Hepatocyte (in vitro differentiated cells): ENCODE measurements around the gene NIN. TPM values are rescaled to one million over a fixed set of nuclear protein-coding genes. Genes with fewer than 3 reads are reported as not detected.
"Not testable (repeated sequence)": the region's sequence is repeated elsewhere in the genome, so short reads cannot be mapped to it uniquely, and the experiment has no call there.

Experiments used
- DNase-seq: peaks from one replicate; pipeline ENCODE4 v3.0.0-alpha.2; 2016; ENCODE audit warnings: low spot score
- H2AFZ ChIP-seq: fragments of 200-600 bp; sonication (generic); 2 replicates; pipeline ENCODE4 v1.6.0; 2016; ENCODE audit warnings: antibody characterized with exemption, mild to moderate bottlenecking
- H3K27ac ChIP-seq: fragments of 200-600 bp; sonication (generic); 2 replicates; pipeline ENCODE4 v1.5.1; 2016; ENCODE audit warnings: mild to moderate bottlenecking
- H3K27me3 ChIP-seq: fragments of 200-600 bp; sonication (generic); 2 replicates; pipeline ENCODE4 v1.6.1; 2016
- H3K36me3 ChIP-seq: fragments of 200-600 bp; sonication (generic); replicated peaks from 2 replicates; pipeline ENCODE4 v1.5.1; 2016; ENCODE audit warnings: low read depth; ENCODE audit not compliant: insufficient read depth
- H3K4me1 ChIP-seq: fragments of 200-600 bp; sonication (generic); 2 replicates; pipeline ENCODE4 v1.5.1; 2016; ENCODE audit warnings: mild to moderate bottlenecking, moderate library complexity; ENCODE audit not compliant: insufficient read depth
- H3K4me2 ChIP-seq: fragments of 200-600 bp; sonication (generic); 2 replicates; pipeline ENCODE4 v1.6.0; 2016
- H3K4me3 ChIP-seq: fragments of 200-600 bp; sonication (generic); 2 replicates; pipeline ENCODE4 v1.5.1; 2016; ENCODE audit warnings: mild to moderate bottlenecking
- H3K79me2 ChIP-seq: fragments of 200-600 bp; sonication (generic); 2 replicates; pipeline ENCODE4 v1.6.0; 2017; ENCODE audit warnings: mild to moderate bottlenecking
- H3K9me2 ChIP-seq: fragments of 200-600 bp; sonication (generic); replicated peaks from 2 replicates; pipeline ENCODE4 v1.6.0; 2017; ENCODE audit warnings: mild to moderate bottlenecking; ENCODE audit not compliant: insufficient read depth
- H3K9me3 ChIP-seq: fragments of 200-600 bp; sonication (generic); 2 replicates; pipeline ENCODE4 v1.5.1; 2016; ENCODE audit warnings: low read depth, mild to moderate bottlenecking
- H4K20me1 ChIP-seq: fragments of 200-600 bp; sonication (generic); 2 replicates; pipeline ENCODE4 v1.6.0; 2016; ENCODE audit warnings: mild to moderate bottlenecking; ENCODE audit not compliant: insufficient read depth, poor library complexity, severe bottlenecking
- EZH2 ChIP-seq: fragments of 200-600 bp; sonication (generic); IDR thresholded peaks from 2 replicates; pipeline ENCODE4 v1.6.1; 2016; ENCODE audit warnings: antibody characterized with exemption, mild to moderate bottlenecking, borderline replicate concordance
- EZH2phosphoT487 ChIP-seq: fragments of 200-600 bp; sonication (generic); IDR thresholded peaks from one replicate; pipeline ENCODE4 v1.6.1; 2018; ENCODE audit warnings: antibody characterized with exemption, mild to moderate bottlenecking, low read depth, moderate library complexity; ENCODE audit not compliant: unreplicated experiment, severe bottlenecking
- WGBS: methylation state at CpG from one replicate; pipeline ENCODE4 v1.1.6; 2016; ENCODE audit warnings: low lambda C conversion rate; ENCODE audit errors: missing lambda C conversion rate; 5-methylcytosine and 5-hydroxymethylcytosine counted together
- polyA plus RNA-seq: library from polyadenylated mRNA; unstranded; fragments of >200 nt; fragmentation: Nextera tagmentation; extraction: Ambion mirVana; gene quantifications from 2 replicates; pipeline ENCODE4 v1.2.1, GENCODE V29; 2016
- total RNA-seq: library from RNA; depleted of rRNA; stranded (reverse); fragments of >200 nt; gene quantifications from 2 replicates; pipeline ENCODE4 v1.2.3, GENCODE V29; 2014
- TF ChIP-seq, protein P1 (sequence below): fragments of 200-600 bp; sonication (generic); IDR thresholded peaks from 2 replicates; pipeline ENCODE4 v1.5.1; 2016; ENCODE audit warnings: antibody characterized with exemption, mild to moderate bottlenecking; ENCODE audit not compliant: poor library complexity

The NIN gene
- total and polyA plus RNA-seq, 2 experiments from 2014 or later, result 4.2 to 11.6 TPM

DNA sequence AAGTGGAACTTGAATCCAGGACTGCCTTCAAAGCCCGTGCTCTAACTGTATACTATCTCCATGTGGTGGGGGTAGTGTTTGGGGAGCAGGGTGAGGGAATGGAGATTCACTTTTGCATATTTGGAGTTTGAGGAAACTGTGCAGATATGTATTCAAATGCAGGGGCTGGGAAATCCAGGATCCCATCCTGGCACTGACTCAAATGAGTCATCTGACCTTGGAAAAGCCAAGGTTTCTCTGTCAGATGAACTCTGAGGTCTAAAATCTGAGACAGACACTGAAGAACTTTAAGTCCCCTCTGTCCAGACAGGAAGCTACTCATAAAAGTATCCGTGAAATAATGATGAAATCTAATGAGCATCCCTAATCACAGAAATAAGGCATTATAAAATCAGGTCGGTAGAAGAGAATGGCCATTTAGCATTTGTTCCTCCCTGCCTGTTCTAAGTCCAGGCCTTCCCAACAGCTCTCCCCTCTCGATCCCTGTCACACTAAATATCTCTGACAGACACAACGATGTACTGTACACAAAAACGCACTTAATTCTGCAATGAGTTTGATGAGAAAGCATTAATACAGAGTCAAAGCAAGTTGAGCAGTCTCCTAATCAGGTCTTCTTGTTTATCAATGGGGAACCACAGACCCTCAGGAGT, 14.4 kb downstream of the NIN start:
- no peaks in the 10 kb centered on the region for H3K36me3 ChIP-seq
- TF ChIP-seq, protein P1, sequence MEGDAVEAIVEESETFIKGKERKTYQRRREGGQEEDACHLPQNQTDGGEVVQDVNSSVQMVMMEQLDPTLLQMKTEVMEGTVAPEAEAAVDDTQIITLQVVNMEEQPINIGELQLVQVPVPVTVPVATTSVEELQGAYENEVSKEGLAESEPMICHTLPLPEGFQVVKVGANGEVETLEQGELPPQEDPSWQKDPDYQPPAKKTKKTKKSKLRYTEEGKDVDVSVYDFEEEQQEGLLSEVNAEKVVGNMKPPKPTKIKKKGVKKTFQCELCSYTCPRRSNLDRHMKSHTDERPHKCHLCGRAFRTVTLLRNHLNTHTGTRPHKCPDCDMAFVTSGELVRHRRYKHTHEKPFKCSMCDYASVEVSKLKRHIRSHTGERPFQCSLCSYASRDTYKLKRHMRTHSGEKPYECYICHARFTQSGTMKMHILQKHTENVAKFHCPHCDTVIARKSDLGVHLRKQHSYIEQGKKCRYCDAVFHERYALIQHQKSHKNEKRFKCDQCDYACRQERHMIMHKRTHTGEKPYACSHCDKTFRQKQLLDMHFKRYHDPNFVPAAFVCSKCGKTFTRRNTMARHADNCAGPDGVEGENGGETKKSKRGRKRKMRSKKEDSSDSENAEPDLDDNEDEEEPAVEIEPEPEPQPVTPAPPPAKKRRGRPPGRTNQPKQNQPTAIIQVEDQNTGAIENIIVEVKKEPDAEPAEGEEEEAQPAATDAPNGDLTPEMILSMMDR, result no peak
- no peak for TF ChIP-seq EZH2
- TF ChIP-seq EZH2phosphoT487, result no peak
- H3K27me3 ChIP-seq, result no peaks in the 10 kb centered on the region
- H3K9me3 ChIP-seq, result no peaks in the 10 kb centered on the region
- no peak overlapping the region for H3K27ac ChIP-seq
- no peak overlapping the region for H3K4me3 ChIP-seq
- H2AFZ ChIP-seq, result no peak overlapping the region
- H4K20me1 ChIP-seq, result no peaks in the 10 kb centered on the region
- WGBS, result 63% methylated on average over 6 of the region's 6 CpGs
- H3K79me2 ChIP-seq, result peaks cover 6% of the 10 kb centered on the region
- DNase-seq, result no peak
- no peaks in the 10 kb centered on the region for H3K4me1 ChIP-seq
- H3K9me2 ChIP-seq, result no peaks in the 10 kb centered on the region
- H3K4me2 ChIP-seq, result no peak overlapping the region

DNA sequence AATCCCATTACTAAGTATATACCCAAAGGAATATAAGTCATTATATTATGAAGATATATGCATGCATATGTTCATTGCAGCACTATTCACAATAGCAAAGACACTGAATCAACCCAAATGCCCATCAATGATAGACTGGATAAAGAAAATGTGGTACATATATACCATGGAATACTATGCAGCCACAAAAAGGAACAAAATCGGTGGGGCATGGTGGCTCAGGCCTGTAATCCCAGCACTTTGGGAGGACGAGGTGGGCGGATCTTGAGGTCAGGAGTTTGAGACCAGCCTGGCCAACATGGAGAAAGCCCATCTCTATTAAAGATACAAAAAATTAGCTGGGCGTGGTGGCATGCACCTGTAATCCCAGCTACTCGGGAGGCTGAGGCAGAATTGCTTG, 15.4 kb downstream of the NIN start:
- not testable (repeated sequence) for H3K4me2 ChIP-seq, H3K27ac ChIP-seq, H4K20me1 ChIP-seq, H3K27me3 ChIP-seq, H3K36me3 ChIP-seq, H3K9me3 ChIP-seq, H2AFZ ChIP-seq, H3K4me1 ChIP-seq, H3K9me2 ChIP-seq, DNase-seq, H3K79me2 ChIP-seq, H3K4me3 ChIP-seq
- 93% methylated on average over 5 of the region's 5 CpGs for WGBS

DNA sequence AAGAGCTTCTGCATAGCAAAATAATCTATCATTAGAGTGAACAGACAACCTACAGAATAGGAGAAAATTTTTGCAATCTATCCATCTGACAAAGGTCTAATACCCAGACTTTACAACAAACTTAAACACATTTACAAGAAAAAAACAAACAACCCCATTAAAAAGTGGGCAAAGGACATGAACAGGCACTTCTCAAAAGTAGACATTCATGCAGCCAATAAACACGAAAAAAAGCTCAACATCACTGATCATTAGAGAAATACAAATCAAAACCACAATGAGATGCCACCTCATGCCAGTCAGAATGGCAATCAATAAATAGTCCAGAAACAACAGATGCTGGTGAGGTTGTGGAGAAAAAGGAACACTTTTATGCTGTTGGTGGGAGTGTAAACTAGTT, 15.9 kb downstream of the NIN start:
- H3K4me1 ChIP-seq, H2AFZ ChIP-seq, H3K27ac ChIP-seq, H3K79me2 ChIP-seq, H3K36me3 ChIP-seq, H3K4me3 ChIP-seq, DNase-seq, H3K9me3 ChIP-seq, H3K27me3 ChIP-seq, H4K20me1 ChIP-seq, H3K9me2 ChIP-seq, H3K4me2 ChIP-seq: not testable (repeated sequence)
- WGBS, result 55% methylated on average over 1 of the region's 1 CpG

DNA sequence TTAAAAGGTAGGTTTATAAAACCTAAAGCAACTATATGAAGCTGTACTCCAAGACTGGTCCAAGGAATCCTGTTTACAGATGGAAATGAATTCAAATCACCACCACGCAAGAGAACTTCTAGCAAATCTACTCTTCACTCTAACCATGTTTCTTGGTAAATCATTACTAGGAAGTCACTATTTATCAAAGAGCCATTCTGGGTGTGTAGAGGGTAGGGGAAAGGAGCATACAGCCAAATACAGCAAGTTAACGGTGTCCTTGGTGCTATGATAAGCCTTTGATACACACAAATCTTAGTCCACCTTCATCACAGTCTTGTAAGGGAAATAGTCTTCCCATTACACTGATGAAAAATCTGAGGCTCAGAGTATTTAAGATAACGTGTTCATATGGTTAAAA, 16.8 kb downstream of the NIN start:
- no peak overlapping the region for H3K4me2 ChIP-seq
- WGBS, result 83% methylated on average over 3 of the region's 3 CpGs
- H3K9me2 ChIP-seq, result no peaks in the 10 kb centered on the region
- H2AFZ ChIP-seq, result no peak overlapping the region
- H3K27ac ChIP-seq, result no peak overlapping the region
- no peaks in the 10 kb centered on the region for H3K4me1 ChIP-seq
- H3K4me3 ChIP-seq, result no peak overlapping the region
- H3K9me3 ChIP-seq, result no peaks in the 10 kb centered on the region
- no peaks in the 10 kb centered on the region for H4K20me1 ChIP-seq
- no peak for DNase-seq
- peaks cover 4% of the 10 kb centered on the region for H3K79me2 ChIP-seq
- no peaks in the 10 kb centered on the region for H3K36me3 ChIP-seq
- TF ChIP-seq, protein P1, result no peak
- TF ChIP-seq EZH2, result no peak
- no peak for TF ChIP-seq EZH2phosphoT487
- no peaks in the 10 kb centered on the region for H3K27me3 ChIP-seq
